AG08396 (cell line): ENCODE measurements around the gene GLS2.
A peak's percentile ranks its signal among the peaks of the same experiment; 100 is the strongest.
"Not testable (repeated sequence)": the region's sequence is repeated elsewhere in the genome, so short reads cannot be mapped to it uniquely, and the experiment has no call there.

Experiments
- DNase-seq: peaks from one replicate; pipeline ENCODE4 v3.0.0; 2012; ENCODE audit warnings: low spot score, mixed read lengths

Gene GLS2

GRCh38 chr12:56488041-56488955 is at the start of gene GLS2:
Gene GLS2, minus strand, starts transcription at chr12:56488161. Its CDS starts 43 bp downstream, at chr12:56488118.
- DNase-seq: peak; percentile 95

- no peak for DNase-seq
Observed at GRCh38 chr12:56537546-56537945, 49.6 kb upstream of the GLS2 start.

- DNase-seq: no peak
Observed at GRCh38 chr12:56530390-56531055, 42.6 kb upstream of the GLS2 start.

GRCh38 chr12:56529656-56530055 is 41.7 kb upstream of the GLS2 start:
- DNase-seq: no peak

- DNase-seq: no peak
Observed at GRCh38 chr12:56528846-56529245, 40.9 kb upstream of the GLS2 start.

GRCh38 chr12:56522411-56523193 is 34.6 kb upstream of the GLS2 start:
- DNase-seq: no peak

- DNase-seq: peak; percentile 78
Observed at GRCh38 chr12:56521590-56522371, 33.8 kb upstream of the GLS2 start, which contains the start of gene RBMS2. Gene RBMS2, plus strand, starts transcription at chr12:56521820. Its CDS starts 204 bp downstream, at chr12:56522024.

GRCh38 chr12:56521209-56521589 is 33.2 kb upstream of the GLS2 start:
- DNase-seq: no peak

- DNase-seq: no peak
Observed at GRCh38 chr12:56520506-56520905, 32.5 kb upstream of the GLS2 start.

- no peak for DNase-seq
Observed at GRCh38 chr12:56520048-56520447, 32.1 kb upstream of the GLS2 start.

GRCh38 chr12:56518570-56518969 is 30.6 kb upstream of the GLS2 start:
- DNase-seq: peak; percentile 44

GRCh38 chr12:56517854-56518253 is 29.9 kb upstream of the GLS2 start:
- no peak for DNase-seq

- not testable (repeated sequence) for DNase-seq
Observed at GRCh38 chr12:56514014-56514318, 26.0 kb upstream of the GLS2 start.

GRCh38 chr12:56510786-56511185 is 22.8 kb upstream of the GLS2 start:
- no peak for DNase-seq

- not testable (repeated sequence) for DNase-seq
Observed at GRCh38 chr12:56499879-56500278, 11.9 kb upstream of the GLS2 start.

GRCh38 chr12:56499452-56499851 is 11.5 kb upstream of the GLS2 start:
- not testable (repeated sequence) for DNase-seq

GRCh38 chr12:56498126-56498902 is 10.4 kb upstream of the GLS2 start:
- not testable (repeated sequence) for DNase-seq

- DNase-seq: not testable (repeated sequence)
Observed at GRCh38 chr12:56496704-56497103, 8.7 kb upstream of the GLS2 start.

GRCh38 chr12:56494481-56494880 is 6.5 kb upstream of the GLS2 start:
- DNase-seq: not testable (repeated sequence)

- not testable (repeated sequence) for DNase-seq
Observed at GRCh38 chr12:56494106-56494415, 6.1 kb upstream of the GLS2 start.
